HT-29 (cell line): ENCODE measurements around the gene RAPGEFL1. TPM values are rescaled to one million over a fixed set of nuclear protein-coding genes. Genes with fewer than 3 reads are reported as not detected.
"Not testable (repeated sequence)": the region's sequence is repeated elsewhere in the genome, so short reads cannot be mapped to it uniquely, and the experiment has no call there.

Experiments
- DNase-seq: peaks from one replicate; pipeline ENCODE4 v3.0.0-alpha.2; 2015; ENCODE audit warnings: low spot score
- small RNA-seq: library from RNA; depleted of rRNA; stranded (forward); fragments of <200 nt; gene quantifications from one replicate; pipeline ENCODE3, GENCODE V24; 2014
- total RNA-seq: library from RNA; depleted of rRNA; stranded (reverse); fragments of >200 nt; shearing (Covaris generic); gene quantifications from 2 replicates; pipeline ENCODE4 v1.2.3, GENCODE V29; 2014; rRNA removed

RAPGEFL1 gene
- total RNA-seq, 1 experiment from 2014 or later, result 15.2 TPM

- no peak for DNase-seq
Measured at GRCh38 chr17:40203131-40203530, 25.9 kb downstream of the RAPGEFL1 start.

- DNase-seq, result not testable (repeated sequence)
Measured at GRCh38 chr17:40206193-40206592, 28.9 kb downstream of the RAPGEFL1 start.

- no peak for DNase-seq
Measured at GRCh38 chr17:40209404-40210093, 32.3 kb downstream of the RAPGEFL1 start.

GRCh38 chr17:40213914-40214313 is 36.6 kb downstream of the RAPGEFL1 start:
- DNase-seq, result not testable (repeated sequence)

GRCh38 chr17:40218006-40218739 is 40.9 kb downstream of the RAPGEFL1 start:
- peak; percentile 3 for DNase-seq

GRCh38 chr17:40218740-40219593 is 41.7 kb downstream of the RAPGEFL1 start, which contains the start of gene WIPF2:
Gene WIPF2, plus strand, starts transcription at chr17:40219304. Its CDS starts 37,156 bp downstream, at chr17:40256460.
- peak; percentile 95 for DNase-seq

GRCh38 chr17:40219594-40220338 is 42.5 kb downstream of the RAPGEFL1 start:
- DNase-seq, result peak; percentile 50

- no peak for DNase-seq
Measured at GRCh38 chr17:40224718-40225550, 47.7 kb downstream of the RAPGEFL1 start.

GRCh38 chr17:40229146-40229545 is 51.9 kb downstream of the RAPGEFL1 start:
- DNase-seq, result not testable (repeated sequence)

- DNase-seq, result no peak
Measured at GRCh38 chr17:40230670-40231069, 53.4 kb downstream of the RAPGEFL1 start.

- not testable (repeated sequence) for DNase-seq
Measured at GRCh38 chr17:40231928-40232327, 54.7 kb downstream of the RAPGEFL1 start.

- no peak for DNase-seq
Measured at GRCh38 chr17:40241252-40241834, 64.1 kb downstream of the RAPGEFL1 start.

- DNase-seq, result no peak
Measured at GRCh38 chr17:40242774-40243173, 65.5 kb downstream of the RAPGEFL1 start.

- no peak for DNase-seq
Measured at GRCh38 chr17:40243761-40244160, 66.5 kb downstream of the RAPGEFL1 start.

GRCh38 chr17:40244255-40244654 is 67.0 kb downstream of the RAPGEFL1 start:
- no peak for DNase-seq

Small RNA genes lying within 50 kb of the gene (small RNA-seq; reads per million reads assigned to genes)
- gene MIR6867, result not detected

Other genes starting within 250 kb of the RAPGEFL1 start
- gene ORMDL3, start 249.9 kb upstream of the RAPGEFL1 start, total RNA-seq, result 61.0 and 66.7 TPM in 2 replicates
- not detected in 2 replicates for gene LRRC3C, start 249.7 kb upstream of the RAPGEFL1 start, total RNA-seq
- gene GSDMA, start 214.5 kb upstream of the RAPGEFL1 start, total RNA-seq, result not detected in 2 replicates
- gene PSMD3, start 196.7 kb upstream of the RAPGEFL1 start, total RNA-seq, result 236 and 240 TPM in 2 replicates
- not detected in 2 replicates for gene CSF3, start 162.0 kb upstream of the RAPGEFL1 start, total RNA-seq
- gene MED24, start 123.1 kb upstream of the RAPGEFL1 start, total RNA-seq, result 56.3 and 56.6 TPM in 2 replicates
- gene THRA, start 114.5 kb upstream of the RAPGEFL1 start, total RNA-seq, result 31.1 and 33.2 TPM in 2 replicates
- 22.6 and 25.7 TPM in 2 replicates for gene NR1D1, start 76.9 kb upstream of the RAPGEFL1 start, total RNA-seq
- 44.1 and 47.1 TPM in 2 replicates for gene MSL1, start 55.5 kb upstream of the RAPGEFL1 start, total RNA-seq
- gene CASC3, start 36.9 kb upstream of the RAPGEFL1 start, total RNA-seq, result 22.9 and 33.3 TPM in 2 replicates
- 8.1 and 9.8 TPM in 2 replicates for gene WIPF2, start 41.8 kb downstream of the RAPGEFL1 start, total RNA-seq
- 36.2 and 39.8 TPM in 2 replicates for gene CDC6, start 110.4 kb downstream of the RAPGEFL1 start, total RNA-seq
- 40.0 and 44.5 TPM in 2 replicates for gene RARA, start 131.7 kb downstream of the RAPGEFL1 start, total RNA-seq
- gene GJD3, start 187.3 kb downstream of the RAPGEFL1 start, total RNA-seq, result not detected in 2 replicates
- gene TOP2A, start 240.4 kb downstream of the RAPGEFL1 start, total RNA-seq, result 65.3 and 74.9 TPM in 2 replicates